H1 (cell line): Measurements from ENCODE around the gene PRB2. TPM values are rescaled to one million over a fixed set of nuclear protein-coding genes. Genes with fewer than 3 reads are reported as not detected.

Experiments
- BRCA1 ChIP-seq: IDR thresholded peaks from 2 replicates; pipeline ENCODE4 v1.6.1; 2012; ENCODE audit warnings: low read depth, low read length, improper control_type of control experiment
- CBX5 ChIP-seq: fragments of 300-800, 300-1000 bp; sonication (generic); IDR thresholded peaks from 2 replicates; pipeline ENCODE4 v1.7.1; 2016; ENCODE audit warnings: antibody characterized with exemption, low read length, low read depth
- CHD7 ChIP-seq: fragments of 300-600 bp; sonication (generic); IDR thresholded peaks from 2 replicates; pipeline ENCODE4 v1.7.1; 2012; ENCODE audit warnings: low read length, moderate library complexity, mild to moderate bottlenecking, inconsistent platforms; ENCODE audit not compliant: insufficient replicate concordance
- HDAC6 ChIP-seq: IDR thresholded peaks from one replicate; pipeline ENCODE4 v1.7.1; 2012; ENCODE audit warnings: low read depth, mild to moderate bottlenecking, inconsistent platforms, low read length, moderate library complexity
- polyA plus RNA-seq, 7 experiments: library from polyadenylated mRNA; depleted of rRNA in 3 of 7; stranded (reverse) in 5 of 7; unstranded in 2 of 7; fragments of >200 nt in 5 of 7; fragments of 200-250 nt in 2 of 7; gene quantifications; 1 replicate in 5 of 7; 2 replicates in 1 of 7; 4 replicates in 1 of 7; pipeline versions ENCODE4 v1.2.1 to v1.2.3, GENCODE V29; 2011 to 2013; ENCODE audit warnings: missing spikeins in 2 of 7, mixed read lengths in 2 of 7
- total RNA-seq: library from RNA; stranded (reverse); fragmentation: NEBNext Ultra II Directional; extraction: Animal tissue kit (Norgen Biotek cat#: 25700); gene quantifications from 2 replicates; pipeline ENCODE4 v1.2.1, GENCODE V29; 2021

Gene PRB2
- total and polyA plus RNA-seq, 2 of the 8 experiments (the other 6 are each of a cell fraction or from before 2014, with no cell fraction given) = not detected

- TF ChIP-seq CHD7 (no peak), HDAC6 (no peak), BRCA1 (no peak), CBX5 (no peak)
Observed at GRCh38 chr12:11427341-11427740, 32.0 kb upstream of the PRB2 start (continued).
